Central memory CD8-positive, alpha-beta T cell (primary cell): ENCODE measurements around the gene SIX5.

Experiments used
- ATAC-seq: fragments of 150-1000 bp; cut with Tn5 transposase; replicated peaks from 2 replicates; pipeline ENCODE4 v1.10.0; 2022; ENCODE audit warnings: mild to moderate bottlenecking, moderate FRiP score, moderate number of reproducible peaks; ENCODE audit not compliant: poor library complexity, severe bottlenecking; ENCODE audit errors: extremely low read depth
- DNase-seq, 2 donors: peaks; one replicate each; pipeline ENCODE4 v3.0.0; 2021; ENCODE audit warnings: low spot score in 2 of 2
- H3K27ac Mint-ChIP-seq: one replicate; pipeline ENCODE4 v1.8.0; 2022; ENCODE audit warnings: low read depth, mild to moderate bottlenecking, moderate library complexity, mixed read lengths
- H3K27me3 Mint-ChIP-seq: one replicate; pipeline ENCODE4 v1.8.0; 2022; ENCODE audit warnings: mixed read lengths
- H3K36me3 Mint-ChIP-seq: one replicate; pipeline ENCODE4 v1.8.0; 2022; ENCODE audit warnings: mild to moderate bottlenecking, moderate library complexity, mixed read lengths; ENCODE audit not compliant: insufficient read depth
- H3K4me1 Mint-ChIP-seq: one replicate; pipeline ENCODE4 v1.8.0; 2022; ENCODE audit warnings: mixed read lengths
- H3K4me3 Mint-ChIP-seq: one replicate; pipeline ENCODE4 v1.8.0; 2022; ENCODE audit warnings: mild to moderate bottlenecking, moderate library complexity, mixed read lengths
- H3K9me3 Mint-ChIP-seq: one replicate; pipeline ENCODE4 v1.8.0; 2022; ENCODE audit warnings: mixed read lengths

Gene SIX5

DNA sequence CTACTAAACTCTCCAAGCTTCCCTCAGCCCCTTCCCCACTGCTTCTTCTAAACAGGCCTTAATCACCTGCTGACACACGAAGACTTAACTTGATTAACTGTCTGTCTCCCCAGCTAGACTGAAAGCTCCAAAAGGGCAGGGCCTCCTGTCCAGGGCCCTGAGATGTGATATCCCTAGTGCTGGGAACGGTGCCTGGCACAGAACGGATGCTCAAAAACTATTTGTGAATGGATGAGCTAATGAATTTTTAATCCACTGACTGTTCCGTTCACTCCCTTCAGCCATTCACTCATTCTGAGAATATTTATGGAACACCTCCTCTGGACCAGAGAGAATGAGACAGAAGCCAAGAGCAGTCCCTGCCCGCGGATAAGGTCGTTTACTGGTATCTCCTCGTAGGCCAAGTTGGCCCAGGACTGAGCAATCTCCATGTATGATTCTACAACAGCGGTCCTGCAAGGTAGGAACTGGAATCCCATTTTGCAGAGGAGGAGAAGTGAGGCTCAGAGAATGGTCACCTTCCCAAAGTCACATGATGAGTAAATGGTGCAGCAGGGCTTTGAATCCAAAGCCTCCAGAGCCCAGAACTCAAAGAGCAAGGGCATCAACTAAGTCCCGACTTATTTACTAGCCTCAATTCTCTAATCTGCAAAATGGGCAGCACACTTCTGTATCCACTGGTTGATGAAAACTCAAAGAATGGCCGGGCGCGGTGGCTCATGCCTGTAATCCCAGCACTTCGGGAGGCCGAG lies 20.2 kb upstream of the SIX5 start:
- no peaks in the 10 kb centered on the region for H3K27me3 Mint-ChIP-seq
- H3K36me3 Mint-ChIP-seq = peaks cover 23% of the 10 kb centered on the region
- DNase-seq (no peak), ATAC-seq (no peak)
- H3K9me3 Mint-ChIP-seq = no peaks in the 10 kb centered on the region
- H3K4me1 Mint-ChIP-seq = peaks cover 48% of the 10 kb centered on the region
- no peak overlapping the region for H3K27ac Mint-ChIP-seq
- H3K4me3 Mint-ChIP-seq = no peak overlapping the region

DNA sequence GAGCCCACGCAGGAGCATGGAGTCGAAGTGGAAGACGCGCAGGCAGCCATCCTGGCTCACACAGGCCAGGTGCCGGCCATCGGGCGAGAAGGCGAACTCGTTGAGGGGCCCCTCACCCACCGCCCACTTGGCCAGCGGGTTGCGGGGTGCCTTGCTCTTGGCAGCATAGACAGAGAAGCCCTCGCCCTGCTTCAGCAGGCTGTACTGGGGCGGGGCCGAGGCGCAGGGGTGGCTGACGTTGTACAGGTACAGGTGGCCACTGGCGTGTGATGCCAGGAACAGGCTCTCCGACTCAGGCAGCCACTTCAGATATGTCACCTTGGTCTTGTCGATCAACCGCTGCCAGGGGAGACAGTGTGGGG lies 17.5 kb upstream of the SIX5 start:
- Mint-ChIP-seq H3K9me3 (no peaks in the 10 kb centered on the region), H3K4me1 (peaks cover 27% of the 10 kb centered on the region), H3K4me3 (no peak overlapping the region), H3K27ac (no peak overlapping the region), H3K36me3 (peaks cover 17% of the 10 kb centered on the region), H3K27me3 (no peaks in the 10 kb centered on the region)
- ATAC-seq (no peak), DNase-seq (no peak)

DNA sequence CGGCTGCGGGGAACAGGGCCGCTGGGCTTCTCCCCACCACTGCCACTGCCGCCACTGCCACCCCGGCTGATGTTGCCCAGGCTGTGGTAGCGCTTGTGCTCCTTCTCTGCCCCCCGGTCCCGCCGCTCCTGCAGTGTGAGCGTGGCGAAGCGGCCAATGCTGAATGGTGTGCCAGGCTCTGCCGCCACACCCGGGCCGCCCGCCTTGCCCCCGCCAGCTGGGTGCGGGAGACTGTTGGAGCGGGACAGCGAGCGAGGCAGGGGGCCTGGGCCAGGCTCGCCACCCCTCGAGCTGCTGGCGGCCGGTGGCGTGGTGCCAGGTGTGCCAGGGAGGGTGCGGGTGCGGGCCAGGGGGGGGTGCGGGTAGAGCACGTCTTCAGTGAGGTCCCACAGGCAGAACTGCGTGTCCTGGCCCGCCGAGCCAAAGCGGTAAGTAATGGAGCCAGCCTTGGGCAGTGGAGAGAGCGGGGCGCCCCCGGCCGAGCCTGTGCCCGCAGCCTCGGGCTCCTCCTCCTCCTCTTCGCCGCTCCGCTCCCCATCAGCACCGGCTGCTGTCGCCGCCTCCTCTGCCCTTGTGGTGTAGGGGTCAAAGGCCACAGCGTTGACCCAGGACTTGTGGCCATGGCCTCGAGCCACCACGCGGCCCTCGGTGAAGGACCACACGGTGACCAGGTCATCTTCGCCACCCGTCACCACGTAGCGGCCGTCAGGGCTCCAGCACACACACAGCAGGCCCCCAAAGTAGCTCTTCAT lies 16.9 kb upstream of the SIX5 start:
- H3K36me3 Mint-ChIP-seq = peaks cover 17% of the 10 kb centered on the region
- H3K27me3 Mint-ChIP-seq = no peaks in the 10 kb centered on the region
- no peak overlapping the region for H3K27ac Mint-ChIP-seq
- H3K4me1 Mint-ChIP-seq = peaks cover 23% of the 10 kb centered on the region
- H3K9me3 Mint-ChIP-seq = no peaks in the 10 kb centered on the region
- ATAC-seq (no peak), DNase-seq (no peak)
- no peak overlapping the region for H3K4me3 Mint-ChIP-seq

DNA sequence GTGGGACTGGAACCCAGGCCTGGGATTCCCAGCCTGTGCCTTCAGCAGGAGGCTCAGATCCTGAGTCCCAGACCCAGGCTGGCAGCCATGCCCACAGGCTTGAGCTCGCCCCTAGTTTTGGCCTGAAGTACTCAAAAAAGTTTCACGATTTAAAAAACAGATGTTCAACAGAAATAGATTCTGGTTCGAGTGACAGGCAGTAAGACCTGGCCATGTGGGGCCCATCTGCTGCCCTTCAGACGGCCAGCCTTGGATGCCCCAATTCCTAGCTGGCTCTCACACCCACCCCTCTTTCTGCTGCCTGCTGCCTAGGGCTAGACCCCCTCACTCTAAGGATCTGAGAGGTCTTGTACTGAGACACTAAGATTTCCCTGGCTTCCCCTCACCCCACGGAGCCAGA lies 16.0 kb upstream of the SIX5 start:
- no peaks in the 10 kb centered on the region for H3K9me3 Mint-ChIP-seq
- peaks cover 23% of the 10 kb centered on the region for H3K4me1 Mint-ChIP-seq
- no peak overlapping the region for H3K27ac Mint-ChIP-seq
- H3K4me3 Mint-ChIP-seq = no peak overlapping the region
- no peak for ATAC-seq
- DNase-seq = no peak
- H3K36me3 Mint-ChIP-seq = peaks cover 19% of the 10 kb centered on the region
- H3K27me3 Mint-ChIP-seq = no peaks in the 10 kb centered on the region

DNA sequence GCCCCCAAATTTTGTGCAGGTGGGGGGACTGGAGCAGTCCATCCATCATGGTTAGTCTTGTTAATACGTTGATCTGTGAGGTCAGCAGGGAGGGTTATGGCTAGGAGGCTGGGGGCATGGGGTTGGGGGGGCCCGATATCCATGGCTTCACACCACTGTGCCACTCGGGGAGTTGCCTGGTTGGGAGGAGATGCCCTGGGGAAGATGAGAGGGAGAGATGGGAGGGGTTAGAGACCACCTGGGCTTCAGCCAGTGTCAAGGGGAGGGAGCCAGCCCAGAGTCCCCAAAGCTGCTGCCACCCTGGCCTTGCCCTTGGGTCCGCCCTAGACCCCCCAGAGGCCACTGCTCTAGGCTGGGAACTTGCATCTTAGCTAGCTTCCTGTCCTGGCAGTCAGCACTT lies 15.0 kb upstream of the SIX5 start:
- DNase-seq (no peak), ATAC-seq (no peak)
- no peaks in the 10 kb centered on the region for H3K9me3 Mint-ChIP-seq
- H3K4me1 Mint-ChIP-seq = peaks cover 30% of the 10 kb centered on the region
- H3K27ac Mint-ChIP-seq = no peak overlapping the region
- peaks cover 4% of the 10 kb centered on the region for H3K27me3 Mint-ChIP-seq
- peaks cover 13% of the 10 kb centered on the region for H3K36me3 Mint-ChIP-seq
- no peak overlapping the region for H3K4me3 Mint-ChIP-seq

DNA sequence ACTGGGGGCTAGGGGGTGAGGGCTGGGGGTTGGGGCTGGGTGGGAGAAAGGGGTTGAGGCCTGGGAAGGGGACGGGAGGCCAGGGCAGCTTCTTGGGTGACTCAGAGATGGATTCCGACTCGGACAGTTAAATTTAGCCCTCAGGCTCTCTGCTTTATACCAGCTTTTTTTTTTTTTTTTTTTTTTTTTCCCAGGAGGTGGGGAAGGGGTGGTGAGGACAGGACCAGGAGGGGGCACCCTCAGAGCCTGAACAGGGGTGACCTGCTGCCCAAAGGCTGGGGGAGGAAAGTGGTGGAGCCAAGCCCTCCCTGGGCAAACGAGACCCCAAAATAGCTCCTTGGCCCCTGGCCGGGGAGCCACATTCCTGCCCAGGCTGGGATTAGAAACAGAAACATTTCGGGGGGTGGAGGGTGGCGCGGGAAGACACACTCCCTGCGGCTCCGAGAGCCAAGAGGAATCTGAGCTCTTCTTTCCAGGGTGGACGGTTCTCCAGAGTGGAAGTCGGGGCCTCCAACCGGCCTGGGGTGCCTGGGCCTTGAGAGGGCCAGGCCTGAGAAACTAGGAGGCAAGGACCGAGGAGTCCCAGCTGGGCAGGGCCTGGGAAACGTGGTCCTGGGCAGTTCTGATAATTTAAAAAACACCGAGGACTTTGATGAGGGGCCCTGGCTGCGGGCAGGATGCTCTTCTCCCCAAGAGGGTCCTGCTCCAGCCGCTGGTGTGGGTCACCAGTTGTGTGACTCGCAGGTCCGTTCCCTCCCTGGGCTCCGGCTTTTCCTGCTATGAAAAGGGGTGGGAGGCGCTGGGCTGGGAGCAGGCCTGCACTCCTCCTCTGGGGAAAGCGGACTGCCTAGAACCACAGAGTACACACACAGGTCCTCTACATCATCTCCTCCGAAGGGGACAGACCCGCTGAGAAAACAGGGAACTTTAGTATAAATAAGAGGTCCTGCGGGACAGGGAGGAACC lies 14.1 kb upstream of the SIX5 start:
- no peak overlapping the region for H3K4me3 Mint-ChIP-seq
- no peaks in the 10 kb centered on the region for H3K9me3 Mint-ChIP-seq
- peaks cover 29% of the 10 kb centered on the region for H3K4me1 Mint-ChIP-seq
- no peak overlapping the region for H3K27ac Mint-ChIP-seq
- peaks cover 11% of the 10 kb centered on the region for H3K36me3 Mint-ChIP-seq
- DNase-seq (no peak), ATAC-seq (no peak)
- H3K27me3 Mint-ChIP-seq = peaks cover 9% of the 10 kb centered on the region

DNA sequence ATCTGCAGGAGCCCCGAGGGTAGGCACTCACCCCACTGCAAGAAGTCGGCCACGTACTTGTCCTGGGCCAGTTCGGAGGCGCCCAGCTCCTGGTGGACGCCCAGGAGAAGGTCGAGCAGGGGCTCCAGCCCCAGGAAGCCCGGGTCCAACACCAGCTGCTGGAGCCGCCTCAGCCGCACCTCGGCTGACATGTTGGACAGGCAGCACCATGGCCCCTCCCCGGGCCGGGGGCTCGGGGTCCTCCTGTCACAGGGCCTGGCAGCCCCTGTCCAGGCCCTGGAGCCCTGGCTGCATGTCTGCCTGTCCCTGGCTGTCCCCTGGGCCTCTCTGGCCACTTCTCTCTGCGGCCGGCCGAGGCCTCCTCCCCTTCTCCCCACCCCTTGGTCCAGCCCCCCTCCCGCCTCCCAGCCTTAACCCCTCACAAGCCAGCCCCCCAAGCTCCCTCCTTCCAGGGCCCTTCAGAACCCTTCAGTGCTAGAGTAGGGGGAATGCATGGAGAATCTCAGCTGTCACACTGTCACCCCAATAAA lies 13.2 kb upstream of the SIX5 start, which contains the start of gene DMPK:
Gene DMPK (minus strand): TSS at position 329 of the 530 bp plus-strand sequence. CDS start 138 bp downstream, at position 191.
- no peak within 1 kb of the TSS for H3K4me3 Mint-ChIP-seq
- ATAC-seq = no peak
- peaks cover 27% of the 10 kb centered on the region for H3K4me1 Mint-ChIP-seq
- DNase-seq = no peak
- peaks cover 9% of the 10 kb centered on the region for H3K27me3 Mint-ChIP-seq
- H3K9me3 Mint-ChIP-seq = no peaks in the 10 kb centered on the region
- H3K36me3 Mint-ChIP-seq = peaks cover 6% of the 10 kb centered on the region
- no peak within 1 kb of the TSS for H3K27ac Mint-ChIP-seq

DNA sequence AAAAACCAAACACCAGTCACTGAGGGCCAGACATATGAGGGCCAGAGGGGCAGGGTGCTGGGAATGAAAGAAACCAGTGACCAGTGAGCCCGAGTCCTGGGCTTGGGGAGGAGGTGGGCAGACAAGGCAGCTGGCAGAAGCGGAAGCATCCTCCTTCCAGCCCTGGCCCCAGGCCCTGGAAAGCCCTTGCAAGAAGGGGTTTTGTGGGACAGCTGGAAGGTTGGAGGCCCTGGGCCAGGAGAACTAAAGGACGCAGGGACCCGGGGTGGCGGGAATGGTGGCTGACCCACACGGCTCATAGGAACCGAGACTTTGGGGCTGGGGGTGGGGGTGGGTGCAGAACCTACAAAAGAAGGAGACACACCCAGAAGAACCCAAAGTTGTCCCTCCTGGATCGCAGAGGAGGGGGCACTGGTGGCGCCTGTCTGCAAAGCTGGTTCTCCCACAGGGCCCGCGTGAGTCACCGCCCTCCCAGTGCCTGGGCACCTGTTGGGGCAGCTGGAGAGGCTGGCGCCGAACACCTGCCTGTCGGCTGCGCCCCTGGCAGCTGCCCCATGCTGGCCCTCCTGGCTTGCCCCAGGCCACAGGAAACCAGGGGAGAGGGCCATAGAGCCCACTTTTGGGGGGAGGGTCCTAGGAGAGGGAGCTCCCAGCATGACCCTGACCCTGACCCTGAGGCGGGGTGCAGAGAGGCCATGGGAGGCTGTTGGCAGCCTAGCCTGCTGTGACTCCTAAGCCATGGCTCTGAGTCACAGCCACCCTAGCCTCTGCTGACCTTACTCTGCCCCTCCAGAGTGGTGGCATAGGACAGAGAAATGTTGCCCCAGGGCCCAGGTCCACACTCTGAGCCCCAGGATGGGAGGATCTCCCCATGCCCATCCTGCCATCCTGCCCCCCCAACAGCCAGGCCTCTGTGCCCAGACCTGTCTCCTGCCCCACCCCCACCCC lies 12.4 kb upstream of the SIX5 start:
- Mint-ChIP-seq H3K36me3 (peaks cover 5% of the 10 kb centered on the region), H3K4me3 (no peak overlapping the region), H3K4me1 (peaks cover 27% of the 10 kb centered on the region), H3K27me3 (peaks cover 9% of the 10 kb centered on the region), H3K27ac (peak overlapping the region; percentile 87), H3K9me3 (no peaks in the 10 kb centered on the region)
- ATAC-seq (no peak), DNase-seq (no peak)

DNA sequence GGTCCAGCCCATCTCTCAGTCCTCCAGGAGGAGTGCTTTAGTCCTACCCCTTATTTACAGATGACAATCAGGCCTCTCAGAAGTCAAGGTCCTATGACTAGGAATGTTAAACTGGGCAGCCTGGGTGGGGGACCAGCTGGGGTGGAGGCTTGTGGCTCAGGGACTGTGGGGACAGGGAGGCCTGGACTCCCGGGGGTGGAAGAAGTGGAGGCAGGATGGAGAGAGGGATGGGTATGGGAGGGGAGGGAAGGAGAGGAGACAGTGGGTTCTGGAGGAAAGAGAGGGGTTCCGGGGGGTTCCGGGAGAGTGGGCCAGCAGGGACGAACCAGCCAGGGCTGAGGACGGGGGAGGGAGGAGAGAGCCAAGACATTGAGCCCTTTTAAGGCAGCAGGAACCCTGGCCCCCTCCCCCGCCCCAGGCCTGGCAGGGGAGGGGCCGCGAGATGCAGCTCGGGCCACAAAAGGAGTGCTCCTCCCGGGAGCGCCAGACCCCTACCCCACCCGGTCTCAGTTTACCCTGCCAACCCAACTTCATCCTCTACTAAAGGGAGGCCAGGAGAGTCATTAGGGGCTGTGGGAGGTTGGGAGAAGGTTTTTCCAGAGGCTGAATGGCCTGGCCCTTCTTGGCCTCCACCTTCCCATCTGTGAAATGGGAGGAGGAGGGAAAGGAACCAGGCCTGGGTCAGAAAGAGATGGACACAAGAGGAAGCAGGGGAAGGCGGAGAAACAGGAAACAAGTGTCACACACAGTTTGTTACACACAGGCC lies 11.6 kb upstream of the SIX5 start:
- DNase-seq = no peak
- ATAC-seq = no peak
- H3K9me3 Mint-ChIP-seq = no peaks in the 10 kb centered on the region
- H3K36me3 Mint-ChIP-seq = peaks cover 5% of the 10 kb centered on the region
- peaks cover 9% of the 10 kb centered on the region for H3K27me3 Mint-ChIP-seq
- no peak overlapping the region for H3K4me3 Mint-ChIP-seq
- H3K27ac Mint-ChIP-seq = peak overlapping the region; percentile 87
- peaks cover 27% of the 10 kb centered on the region for H3K4me1 Mint-ChIP-seq

DNA sequence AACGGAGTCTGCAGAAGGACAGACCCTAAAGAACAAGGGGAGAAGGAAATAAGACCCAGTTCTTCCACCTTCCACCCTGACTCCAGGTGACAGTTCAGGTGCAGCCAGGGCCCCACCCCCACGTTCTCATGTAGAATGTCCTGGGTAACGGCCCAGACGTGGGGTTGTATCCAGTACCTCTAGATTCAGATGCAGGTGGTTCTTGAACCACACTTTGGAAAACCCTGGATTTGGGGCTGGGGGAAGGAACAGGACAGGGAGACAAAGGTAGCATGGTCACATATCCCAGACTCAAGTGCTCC lies 11.0 kb upstream of the SIX5 start:
- H3K4me1 Mint-ChIP-seq = peaks cover 27% of the 10 kb centered on the region
- ATAC-seq = no peak

More for the DNA sequence above, 11.0 kb upstream of the SIX5 start:
- peak overlapping the region; percentile 72 for H3K4me3 Mint-ChIP-seq
- no peak for DNase-seq
- H3K9me3 Mint-ChIP-seq = no peaks in the 10 kb centered on the region
- H3K27ac Mint-ChIP-seq = no peak overlapping the region
- peaks cover 9% of the 10 kb centered on the region for H3K27me3 Mint-ChIP-seq
- H3K36me3 Mint-ChIP-seq = peaks cover 5% of the 10 kb centered on the region
